Mesenteric fat pad (tissue), 1 donor: Measurements from ENCODE around the gene ENOSF1. TPM values are rescaled to one million over a fixed set of nuclear protein-coding genes. Genes with fewer than 3 reads are reported as not detected.
"Not testable (repeated sequence)": the region's sequence is repeated elsewhere in the genome, so short reads cannot be mapped to it uniquely, and the experiment has no call there.

ENCODE experiments used
- DNase-seq: peaks from one replicate; pipeline ENCODE4 v3.0.0-alpha.2; 2020; ENCODE audit warnings: low spot score
- total RNA-seq: library from RNA; stranded (reverse); fragmentation: NEBNext Ultra II Directional; extraction: Animal tissue kit (Norgen Biotek cat#: 25700); gene quantifications from one replicate; pipeline ENCODE4 v1.2.1, GENCODE V29; 2021
- donor health status: DM: yes; HTN: yes; CAD: no.

Gene ENOSF1
- total RNA-seq, 1 donor from 2014 or later = 54.5 TPM

DNA sequence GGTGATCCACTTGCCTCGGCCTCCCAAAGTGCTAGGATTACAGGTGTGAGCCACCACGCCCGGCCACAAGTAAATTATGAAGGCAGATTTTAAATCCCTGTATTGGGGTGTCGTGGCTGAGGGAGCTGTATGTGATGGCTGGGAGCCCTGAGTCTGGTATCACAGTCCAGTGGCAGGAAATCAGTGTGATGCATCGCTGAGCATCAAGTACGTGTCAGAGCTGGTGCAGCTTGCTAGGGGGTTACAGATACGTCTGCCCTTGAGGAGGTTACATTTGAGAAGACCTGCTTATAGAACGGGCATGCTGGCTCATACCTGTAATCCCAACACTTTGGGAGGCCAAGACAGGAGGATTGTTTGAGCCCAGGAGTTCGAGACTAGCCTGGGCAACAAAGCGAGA, 4.3 kb downstream of the ENOSF1 start:
- DNase-seq = no peak

DNA sequence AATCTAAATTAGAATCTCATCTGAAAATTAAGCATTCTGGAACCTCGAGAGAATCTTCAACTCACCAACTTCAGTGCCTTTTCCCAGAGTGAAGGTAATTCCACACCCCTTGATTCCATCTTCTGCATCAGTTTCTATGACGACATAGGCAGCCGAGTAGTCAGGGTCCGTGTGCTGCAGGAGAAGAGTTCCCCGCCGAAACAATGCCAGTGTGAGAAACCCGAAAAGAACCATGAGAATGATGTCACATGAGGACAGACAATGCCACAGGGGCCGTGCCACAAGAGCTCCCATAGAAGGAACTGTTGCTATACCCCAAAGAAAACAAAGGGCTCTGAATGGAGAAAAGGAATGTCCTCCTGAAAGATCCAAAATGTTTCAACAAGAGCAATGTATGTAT, 6.0 kb downstream of the ENOSF1 start:
- DNase-seq = no peak

DNA sequence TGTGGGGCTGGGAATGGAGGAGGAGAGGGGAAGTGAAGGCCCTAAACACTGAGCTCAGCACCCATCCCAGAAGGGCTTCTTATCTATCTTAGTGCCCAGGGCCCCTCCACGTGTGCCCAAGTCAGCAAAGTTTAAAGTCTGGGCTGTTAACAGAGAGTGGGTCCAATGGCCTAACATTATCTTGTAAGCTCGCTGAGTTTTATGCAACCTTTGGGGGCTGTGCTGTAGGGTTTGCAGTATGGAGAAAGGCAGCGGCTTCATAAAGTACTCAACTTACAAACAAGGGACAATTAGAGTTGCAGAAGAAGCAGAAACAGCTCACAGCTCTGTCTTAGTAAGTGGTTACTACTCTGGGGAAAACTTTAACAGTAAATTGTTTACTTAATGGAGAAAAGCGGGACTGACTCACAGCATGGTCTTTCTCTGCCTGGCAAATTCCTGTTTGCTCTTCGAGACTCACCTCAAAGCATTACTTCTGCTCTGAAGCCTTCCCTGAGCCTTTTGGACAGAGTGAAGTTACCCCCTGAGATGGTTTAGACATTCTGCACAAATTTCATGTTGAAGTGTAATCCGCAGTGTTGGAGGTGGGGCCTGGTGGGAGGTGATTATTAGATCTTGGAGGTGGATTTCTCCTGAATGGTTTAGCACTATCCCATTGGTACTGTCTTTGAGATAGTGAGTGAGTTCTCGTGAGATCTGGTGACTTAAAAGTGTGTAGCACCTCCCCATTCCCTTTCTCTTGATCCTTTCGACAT, 9.0 kb downstream of the ENOSF1 start:
- DNase-seq = no peak

DNA sequence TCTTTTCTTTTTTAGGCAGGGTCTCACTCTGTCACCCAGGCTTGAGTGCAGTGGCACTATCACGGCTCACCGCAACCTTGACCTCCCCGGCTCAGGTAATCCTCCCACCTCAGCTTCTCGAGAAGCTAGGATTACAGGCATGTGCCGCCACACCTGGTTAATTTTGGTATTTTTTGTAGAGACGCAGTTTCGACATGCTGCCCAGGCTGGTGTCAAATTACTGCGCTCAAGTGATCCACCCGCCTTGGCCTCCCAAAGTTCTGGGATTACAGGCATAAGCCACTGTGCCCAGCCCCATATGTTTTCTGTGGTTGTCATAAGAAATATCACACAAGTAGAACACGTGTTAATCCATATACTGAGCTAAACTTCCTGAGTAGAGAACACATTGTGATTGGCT, 14.6 kb downstream of the ENOSF1 start:
- no peak for DNase-seq

DNA sequence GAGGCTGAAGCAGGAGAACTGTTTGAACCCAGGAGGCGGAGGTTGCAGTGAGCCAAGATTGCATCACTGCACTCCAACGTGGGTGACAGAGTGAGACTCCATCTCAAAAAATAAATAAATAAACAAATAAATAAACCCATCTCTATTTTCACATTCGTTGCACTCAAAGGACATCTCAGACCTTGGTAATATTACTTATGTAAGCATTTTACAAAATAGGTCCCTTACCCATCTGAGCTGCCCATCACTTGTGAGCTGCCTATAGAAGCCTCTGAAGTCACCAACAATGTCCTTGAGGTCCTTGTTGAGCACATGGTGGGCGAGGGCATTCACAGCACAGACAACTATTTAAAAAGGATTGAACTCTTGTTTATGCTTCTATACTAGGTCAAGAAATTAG, 15.4 kb downstream of the ENOSF1 start:
- no peak for DNase-seq

DNA sequence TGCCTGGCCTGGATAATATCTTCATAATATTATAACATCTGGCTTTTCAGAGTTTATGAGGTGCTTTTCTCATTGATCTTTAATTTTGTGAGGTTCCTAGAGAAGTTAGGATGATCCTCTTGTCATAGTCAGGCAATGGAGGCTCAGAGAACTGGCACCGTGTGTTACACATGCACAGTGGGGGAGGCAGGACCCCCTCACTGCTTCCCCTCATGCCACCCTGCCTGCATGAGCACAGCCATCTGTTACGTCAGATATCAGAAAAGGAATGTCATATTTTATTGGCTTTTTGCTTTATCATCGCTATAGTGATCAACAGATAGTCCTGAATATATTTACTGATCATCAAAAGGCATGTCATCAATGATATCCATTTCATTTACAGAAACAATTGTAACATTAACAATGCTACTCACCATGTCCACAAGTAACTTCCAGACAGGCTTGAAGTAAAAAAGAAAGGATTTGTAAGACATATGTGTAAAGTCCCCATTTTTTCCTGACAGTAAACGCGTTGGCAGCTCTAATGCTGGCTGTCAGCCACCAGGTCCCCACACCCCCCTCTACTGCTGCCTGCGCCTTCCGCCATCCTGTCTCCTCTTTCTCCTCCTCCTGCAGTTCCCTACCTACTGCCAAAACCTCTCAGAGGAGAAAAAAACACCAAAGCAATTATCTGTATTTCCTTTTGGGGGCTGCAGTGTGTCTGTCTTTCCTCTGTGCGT, 18.8 kb downstream of the ENOSF1 start:
- DNase-seq = no peak

DNA sequence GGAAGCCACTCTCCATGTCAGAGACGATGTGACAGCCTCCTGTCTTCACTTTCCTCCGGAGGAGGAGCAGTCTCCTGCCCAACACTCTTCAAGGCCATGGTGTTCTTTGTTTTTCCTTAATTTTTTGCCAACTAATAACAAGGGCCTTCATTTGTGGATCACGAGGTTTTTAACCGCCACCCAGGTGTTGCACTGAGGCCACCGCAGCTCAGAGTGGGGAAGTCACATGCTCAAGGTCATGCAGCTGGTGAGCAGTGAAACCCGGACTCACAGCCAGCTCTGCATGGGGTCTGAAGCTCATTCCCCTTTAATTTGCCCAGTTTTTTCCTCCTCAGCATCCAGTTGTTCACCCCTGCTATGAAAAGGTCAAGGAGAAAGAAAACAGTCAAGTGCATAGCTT, 19.6 kb downstream of the ENOSF1 start:
- no peak for DNase-seq

DNA sequence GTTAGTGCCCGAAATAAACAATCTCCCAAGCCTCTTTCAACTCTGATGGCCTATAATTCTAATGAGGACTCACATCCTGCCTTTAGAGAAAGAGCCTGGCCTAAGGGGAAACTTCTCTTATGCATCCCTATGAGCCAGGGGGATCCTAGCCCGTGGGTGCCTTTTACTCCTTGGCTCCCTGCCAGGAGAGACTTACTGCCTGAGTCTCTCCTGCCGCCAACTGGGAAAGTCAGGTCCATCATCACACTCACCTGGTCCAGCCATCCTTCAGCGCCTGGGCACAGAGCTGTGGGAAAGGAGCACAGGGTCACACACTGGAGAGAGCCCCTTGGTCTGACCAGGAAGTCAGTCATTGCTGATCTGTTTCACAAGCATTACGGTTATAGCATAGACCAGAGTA, 24.1 kb downstream of the ENOSF1 start:
- no peak for DNase-seq

DNA sequence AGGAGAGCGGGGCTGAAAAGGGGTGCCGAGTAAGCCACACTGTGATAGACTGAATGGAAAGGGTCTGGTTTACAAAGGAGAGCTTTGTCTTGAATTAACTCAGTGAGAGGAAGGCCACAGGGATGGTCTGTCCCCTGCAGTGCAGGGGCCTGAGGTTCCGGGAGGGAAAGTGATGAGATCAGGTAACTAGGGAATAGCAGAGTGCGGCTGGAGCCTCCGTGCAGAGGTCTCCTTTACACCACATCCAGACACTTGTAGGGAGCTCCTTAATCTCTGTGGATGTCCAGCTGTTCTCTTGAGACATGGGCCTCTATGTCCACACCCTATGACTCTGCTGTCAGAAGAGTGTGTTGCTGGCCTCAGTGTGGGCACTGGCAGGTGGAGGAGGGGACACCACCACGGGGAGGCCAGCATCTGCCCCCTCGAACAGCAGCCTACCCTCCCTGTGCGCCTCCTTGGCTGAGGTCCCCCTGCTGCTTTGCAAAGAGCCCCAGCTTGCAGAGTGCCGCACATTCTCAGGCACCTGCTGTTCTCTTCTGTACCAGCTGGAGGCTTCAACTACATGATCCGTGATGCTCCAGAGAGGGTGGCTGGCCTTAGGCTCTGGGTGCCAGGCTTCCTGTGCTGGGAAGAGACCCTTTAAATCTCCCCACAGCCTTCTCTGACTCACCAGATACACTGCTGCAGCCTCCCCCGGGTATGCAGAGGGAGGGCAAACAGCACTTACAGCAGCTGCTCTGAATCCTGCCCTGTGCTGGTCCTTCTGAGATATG, 25.9 kb downstream of the ENOSF1 start:
- no peak for DNase-seq

DNA sequence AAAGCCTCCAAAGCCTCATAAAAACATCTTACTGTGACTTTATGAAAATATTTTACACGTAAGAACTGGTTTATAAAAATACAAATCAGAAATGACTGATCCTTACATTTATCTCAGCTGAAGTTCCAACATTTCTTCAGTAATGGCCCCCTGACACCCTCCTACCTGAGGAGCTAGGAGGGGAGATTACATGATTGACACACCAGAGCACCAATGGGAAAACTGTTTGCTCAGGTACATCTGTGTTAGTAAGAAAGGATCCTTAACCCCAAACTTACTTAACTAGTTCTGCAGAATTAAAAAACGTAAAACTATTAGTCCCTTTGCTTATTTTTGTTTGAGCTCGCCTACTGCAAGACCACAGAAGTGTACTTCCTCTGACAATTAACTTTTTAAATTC, 27.0 kb downstream of the ENOSF1 start:
- DNase-seq = no peak

DNA sequence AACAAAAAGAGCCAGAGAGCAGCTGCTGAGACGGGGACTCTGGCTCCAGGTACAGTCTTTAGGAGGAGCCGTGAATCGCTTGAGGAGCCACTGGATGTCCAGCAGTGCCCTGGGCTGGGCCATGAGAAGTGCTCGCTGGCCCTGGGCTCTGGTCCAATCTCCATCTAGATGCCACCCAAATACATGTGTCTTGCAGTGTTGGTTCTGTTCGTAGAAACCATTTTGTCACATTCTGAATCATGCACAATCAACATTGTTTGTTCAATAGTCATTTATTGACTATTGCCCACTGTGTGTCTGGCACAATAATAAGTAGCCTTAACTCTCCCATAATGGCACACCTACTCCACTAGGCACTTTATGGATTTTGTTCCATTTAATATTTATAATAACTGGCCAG, 28.9 kb downstream of the ENOSF1 start:
- no peak for DNase-seq

DNA sequence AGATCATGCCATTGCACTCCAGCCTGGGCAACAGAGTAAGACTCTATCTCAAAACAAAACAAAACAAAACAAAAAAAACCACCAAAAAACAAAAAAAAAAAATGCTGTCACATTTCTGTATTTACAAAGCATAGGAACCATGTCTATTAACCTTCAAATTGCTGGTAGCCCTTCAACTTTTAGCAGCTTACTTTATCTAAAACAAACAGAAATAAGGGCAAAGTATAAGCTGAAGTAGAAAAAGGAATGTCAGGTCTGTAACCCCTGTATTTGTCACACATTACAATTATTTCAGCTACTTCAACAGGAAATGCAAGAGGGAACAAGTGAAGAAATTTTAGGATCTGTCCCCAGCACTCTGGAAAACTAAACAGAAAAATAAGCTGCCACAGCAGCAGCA, 29.6 kb downstream of the ENOSF1 start:
- no peak for DNase-seq

DNA sequence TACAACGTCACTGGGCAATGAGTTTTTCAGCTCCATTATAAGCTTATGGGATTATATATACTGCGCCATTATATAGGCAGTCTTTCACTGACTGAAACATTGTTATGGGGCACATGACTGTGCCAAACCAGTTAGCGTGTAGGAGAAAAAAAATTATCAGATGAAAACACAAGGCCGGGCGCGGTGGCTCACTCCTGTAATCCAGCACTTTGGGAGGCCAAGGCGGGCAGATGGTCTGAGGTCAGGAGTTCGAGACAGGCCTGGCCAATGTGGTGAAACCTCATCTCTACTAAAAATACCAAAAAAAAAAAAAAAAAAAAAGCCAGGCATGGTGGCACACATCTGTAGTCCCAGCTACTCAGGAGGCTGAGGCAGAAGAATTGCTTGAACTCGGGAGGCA, 30.0 kb downstream of the ENOSF1 start:
- not testable (repeated sequence) for DNase-seq

DNA sequence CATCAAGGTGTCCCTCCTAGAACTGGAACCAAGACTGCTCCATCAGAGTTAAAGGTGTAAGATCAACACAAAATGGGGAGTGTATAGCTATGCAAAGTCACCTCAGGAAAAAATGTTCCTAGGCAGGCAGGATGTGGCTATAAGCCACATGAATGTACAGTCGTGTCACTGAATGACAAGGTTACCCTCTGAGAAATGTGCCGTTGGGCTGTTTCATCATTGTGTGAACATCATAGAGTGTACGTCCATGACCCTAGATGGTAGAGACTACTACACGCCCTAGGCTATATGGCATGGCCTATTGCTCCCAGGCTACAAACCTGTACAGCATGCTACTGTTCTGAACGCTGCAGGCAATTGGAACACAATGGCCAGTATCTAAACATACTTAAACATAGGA, 30.4 kb downstream of the ENOSF1 start:
- DNase-seq = no peak

DNA sequence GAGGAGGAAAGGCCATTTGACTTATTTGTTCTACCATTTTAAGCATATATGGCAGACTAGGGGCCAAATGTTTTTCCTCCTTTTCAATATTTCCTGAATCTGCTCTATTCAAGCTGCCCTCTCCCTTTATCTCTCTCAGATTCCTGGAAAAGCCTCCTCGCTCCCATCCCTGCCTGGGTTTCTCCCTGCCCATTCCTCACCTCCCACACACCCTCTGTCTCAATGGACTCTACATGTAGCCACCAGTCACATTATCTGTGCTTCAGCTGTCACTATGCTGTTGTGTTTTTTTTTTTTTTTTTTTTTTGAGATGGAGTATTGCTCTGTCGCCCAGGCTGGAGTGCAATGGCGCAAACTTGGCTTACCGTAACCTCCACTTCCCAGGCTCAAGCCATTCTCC, 32.0 kb downstream of the ENOSF1 start:
- no peak for DNase-seq

DNA sequence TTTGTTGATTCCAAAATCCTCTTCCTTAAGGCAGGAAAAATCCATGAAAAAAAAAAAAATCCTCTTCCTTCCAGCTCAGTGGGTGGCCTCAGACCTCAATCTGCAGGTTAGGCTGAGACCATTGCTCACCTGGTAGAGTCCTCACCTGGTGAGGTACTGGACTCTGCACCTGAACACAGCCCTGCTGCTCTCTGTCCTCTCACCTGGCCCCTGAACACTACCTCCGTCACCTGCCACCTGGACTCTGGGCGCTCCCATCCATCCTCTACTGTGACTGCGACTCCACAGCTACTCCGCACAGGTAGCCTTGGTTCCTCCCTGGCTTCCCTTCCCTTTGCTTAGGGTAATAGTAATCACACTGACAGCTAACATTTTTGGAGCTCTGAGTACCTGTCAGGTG, 32.9 kb downstream of the ENOSF1 start:
- DNase-seq = no peak

DNA sequence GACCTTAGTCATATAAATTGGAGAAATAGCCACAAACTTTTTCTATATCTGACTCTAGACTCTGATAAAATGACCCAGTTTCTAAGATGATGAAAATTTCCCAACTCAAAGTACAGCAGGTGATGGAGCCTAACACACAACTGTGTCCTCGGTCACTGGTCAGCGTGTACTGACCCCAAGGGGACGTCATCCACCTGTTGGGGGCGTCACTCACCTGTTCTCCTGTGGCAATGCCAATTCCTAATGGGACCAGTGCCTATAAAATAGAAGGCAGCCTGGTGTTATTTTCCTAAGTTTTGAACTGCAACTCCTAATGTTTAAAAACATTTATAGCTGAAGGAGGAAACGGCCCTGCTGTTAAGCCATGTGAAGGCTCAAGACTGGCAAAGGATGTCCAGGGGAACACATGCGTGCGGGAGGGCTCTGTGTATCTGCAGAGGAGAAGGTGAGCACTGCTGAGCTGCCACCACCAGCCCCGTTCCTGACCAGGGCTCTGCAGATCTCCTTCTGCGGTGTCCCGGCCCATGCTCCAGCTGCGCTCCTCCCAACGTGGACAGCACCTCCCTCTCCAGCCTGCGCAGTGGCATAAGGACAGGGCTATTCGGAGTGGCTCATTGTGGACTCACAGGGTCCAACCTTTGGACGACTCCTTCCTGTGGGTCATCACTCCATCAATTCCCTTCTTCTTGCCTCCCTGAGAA, 33.8 kb downstream of the ENOSF1 start:
- DNase-seq = no peak

DNA sequence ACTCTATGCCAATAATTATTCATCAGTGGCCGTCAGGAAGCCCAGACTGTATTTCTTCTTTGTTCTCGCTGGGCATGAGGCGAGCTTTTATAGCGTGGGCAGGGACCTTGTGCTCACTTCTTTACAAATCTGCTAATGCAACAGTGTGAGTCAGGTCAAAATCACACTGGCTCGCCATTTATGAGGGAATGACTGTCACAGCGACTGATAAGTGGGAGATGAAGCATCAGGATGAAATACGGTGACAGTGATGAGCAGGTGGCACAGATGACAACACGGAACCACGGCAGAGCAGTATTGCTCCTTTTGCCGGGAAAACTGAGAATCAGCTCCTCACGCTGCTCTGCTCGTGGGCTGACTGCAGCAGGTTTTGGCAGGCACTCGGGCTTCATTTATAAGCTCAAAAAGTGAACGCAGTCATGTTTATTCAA, 34.5 kb downstream of the ENOSF1 start:
- no peak for DNase-seq

DNA sequence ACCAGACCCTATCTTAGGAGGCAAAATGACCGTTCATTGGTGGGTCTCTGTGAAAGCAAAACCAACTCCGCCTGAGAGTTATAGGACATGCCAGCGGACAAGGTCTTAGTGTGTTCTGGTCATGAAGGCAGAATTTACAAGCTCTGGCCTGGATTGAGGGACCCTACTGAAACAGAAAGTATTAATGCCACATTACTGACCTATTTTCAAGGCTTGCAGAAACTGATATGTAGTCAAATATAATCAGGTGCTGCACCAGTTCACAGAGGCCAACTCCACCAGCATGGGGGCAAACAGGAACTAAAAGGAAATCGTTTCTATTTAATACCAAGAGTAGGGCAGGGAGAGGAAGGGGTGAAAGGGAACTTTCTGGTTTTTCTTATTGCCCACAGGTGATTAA, 35.3 kb downstream of the ENOSF1 start:
- no peak for DNase-seq

DNA sequence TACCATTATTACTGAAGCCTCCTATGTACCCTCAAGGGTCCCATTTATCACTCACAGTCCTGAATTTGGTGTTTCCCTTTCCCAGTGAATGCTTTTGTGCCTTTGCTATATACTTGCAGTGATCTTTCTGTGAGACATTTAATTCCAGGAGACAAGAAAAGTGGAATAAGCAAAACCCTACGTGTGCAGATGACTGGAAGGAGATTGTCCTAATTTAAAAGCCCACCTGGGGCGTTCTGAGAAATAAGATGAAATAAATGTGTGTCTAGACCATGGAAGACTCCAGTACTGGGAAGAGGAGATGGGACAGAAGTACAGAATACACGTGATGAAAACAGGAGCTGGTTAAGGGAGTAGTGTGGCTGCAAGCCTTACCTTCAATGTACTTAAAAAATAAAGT, 35.7 kb downstream of the ENOSF1 start:
- no peak for DNase-seq

DNA sequence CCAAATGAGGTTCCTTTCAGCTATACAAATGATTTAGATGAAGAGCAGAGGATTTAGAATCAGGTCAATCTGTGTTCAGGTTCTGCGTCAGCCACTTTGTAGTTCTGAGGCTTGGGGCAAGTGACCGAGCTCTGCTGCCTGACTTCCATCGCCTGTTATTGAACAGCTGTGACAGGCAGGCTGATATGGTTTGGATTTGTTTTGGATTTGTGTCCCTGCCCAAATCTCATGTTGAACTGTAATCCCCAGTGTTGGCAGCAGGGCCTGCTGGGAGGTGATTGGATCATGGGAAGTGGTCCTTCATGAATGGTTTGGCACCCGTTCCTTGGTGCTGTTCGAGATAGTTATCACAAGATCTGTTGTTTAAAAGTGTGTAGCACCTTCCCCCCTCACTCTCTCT, 36.4 kb downstream of the ENOSF1 start:
- no peak for DNase-seq

DNA sequence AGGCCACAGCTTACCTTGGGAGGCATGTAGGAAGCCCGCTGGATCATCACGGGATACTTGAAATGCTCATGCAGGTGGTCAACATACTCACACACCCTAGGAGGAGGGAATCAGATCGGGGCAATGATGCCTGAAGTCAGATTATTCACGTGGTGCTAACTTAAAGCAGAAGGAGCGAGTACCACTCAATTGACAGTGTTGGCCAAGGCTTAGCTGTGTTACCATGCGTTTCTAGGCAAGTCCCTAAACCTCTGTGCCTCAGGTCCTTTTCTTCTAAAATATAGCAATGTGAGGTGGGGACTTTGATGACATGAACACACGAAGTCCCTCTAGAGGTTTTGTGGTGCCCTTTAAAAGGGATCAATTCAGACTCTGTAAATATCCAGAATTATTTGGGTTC, 37.1 kb downstream of the ENOSF1 start:
- no peak for DNase-seq
